ENCODE results near the gene C17orf50.
A peak's percentile ranks its signal among the peaks of the same experiment; 100 is the strongest.

C17orf50 gene

GRCh38 chr17:35742896-35743477 lies 17.7 kb upstream of the C17orf50 start:
- Histone ChIP-seq H3K36me3 (ENCODE audit: low read depth) (no peaks in the 10 kb centered on the region), H3K4me1 (ENCODE audit: insufficient read depth, poor library complexity, severe bottlenecking) (peaks cover 4% of the 10 kb centered on the region), H3K4me3 (ENCODE audit: severe bottlenecking) (no peak overlapping the region), H3K27ac (ENCODE audit: poor library complexity, severe bottlenecking) (no peak overlapping the region), H3K27me3 (ENCODE audit: insufficient read depth, poor library complexity, severe bottlenecking) (peaks cover 33% of the 10 kb centered on the region), H3K9me3 (ENCODE audit: severe bottlenecking) (no peaks in the 10 kb centered on the region)
- DNase-seq (ENCODE audit: low spot score) (no peak), ATAC-seq (ENCODE audit: low read depth) (no peak)
- TF ChIP-seq, protein P1, sequence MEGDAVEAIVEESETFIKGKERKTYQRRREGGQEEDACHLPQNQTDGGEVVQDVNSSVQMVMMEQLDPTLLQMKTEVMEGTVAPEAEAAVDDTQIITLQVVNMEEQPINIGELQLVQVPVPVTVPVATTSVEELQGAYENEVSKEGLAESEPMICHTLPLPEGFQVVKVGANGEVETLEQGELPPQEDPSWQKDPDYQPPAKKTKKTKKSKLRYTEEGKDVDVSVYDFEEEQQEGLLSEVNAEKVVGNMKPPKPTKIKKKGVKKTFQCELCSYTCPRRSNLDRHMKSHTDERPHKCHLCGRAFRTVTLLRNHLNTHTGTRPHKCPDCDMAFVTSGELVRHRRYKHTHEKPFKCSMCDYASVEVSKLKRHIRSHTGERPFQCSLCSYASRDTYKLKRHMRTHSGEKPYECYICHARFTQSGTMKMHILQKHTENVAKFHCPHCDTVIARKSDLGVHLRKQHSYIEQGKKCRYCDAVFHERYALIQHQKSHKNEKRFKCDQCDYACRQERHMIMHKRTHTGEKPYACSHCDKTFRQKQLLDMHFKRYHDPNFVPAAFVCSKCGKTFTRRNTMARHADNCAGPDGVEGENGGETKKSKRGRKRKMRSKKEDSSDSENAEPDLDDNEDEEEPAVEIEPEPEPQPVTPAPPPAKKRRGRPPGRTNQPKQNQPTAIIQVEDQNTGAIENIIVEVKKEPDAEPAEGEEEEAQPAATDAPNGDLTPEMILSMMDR (IDR thresholded peaks at IDR 0.05; ENCODE audit: poor library complexity, severe bottlenecking): no peak

DNA sequence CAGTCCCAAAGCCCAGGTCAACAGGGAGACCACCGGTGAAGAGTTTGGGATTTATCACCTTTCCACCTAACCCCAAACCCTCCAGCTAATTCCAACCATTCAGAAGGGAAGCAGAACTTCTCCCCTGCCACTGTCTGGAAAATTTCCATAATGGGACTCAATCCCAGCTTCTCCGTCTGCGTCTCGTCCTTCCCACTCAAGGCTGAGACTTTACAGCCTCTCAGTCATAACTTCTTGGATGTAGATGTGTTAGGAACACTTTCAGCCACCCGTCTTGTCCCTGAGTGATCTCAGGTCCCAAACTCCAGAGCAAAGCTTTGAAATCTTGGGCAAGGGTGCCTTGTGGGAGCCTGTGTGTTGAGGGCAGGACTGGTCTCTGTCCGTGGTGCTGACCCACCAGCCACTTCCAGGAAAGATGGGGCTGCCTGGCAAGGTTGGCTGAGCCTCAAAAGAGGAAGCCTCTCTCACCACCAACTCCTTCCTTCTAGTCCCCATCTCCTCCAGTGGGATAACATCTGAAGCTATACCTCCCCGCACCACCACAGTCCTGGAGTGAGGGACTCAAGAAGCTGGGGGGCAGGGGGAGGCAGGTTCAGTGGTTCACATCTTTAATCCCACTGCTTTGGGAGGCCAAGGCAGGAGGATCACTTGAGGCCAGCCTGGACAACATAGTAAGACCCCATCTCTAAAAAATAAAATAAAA lies 16.9 kb upstream of the C17orf50 start:
- peaks cover 10% of the 10 kb centered on the region for H3K4me1 ChIP-seq (ENCODE audit: insufficient read depth, poor library complexity, severe bottlenecking)
- TF ChIP-seq, protein P1 (IDR thresholded peaks at IDR 0.05; ENCODE audit: poor library complexity, severe bottlenecking): no peak
- ATAC-seq (ENCODE audit: low read depth) (peak; percentile 12; the same call in 1 of the 3 replicates), DNase-seq (ENCODE audit: low spot score) (no peak)
- H3K27ac ChIP-seq (ENCODE audit: poor library complexity, severe bottlenecking): no peak overlapping the region
- no peaks in the 10 kb centered on the region for H3K36me3 ChIP-seq (ENCODE audit: low read depth)
- no peak overlapping the region for H3K4me3 ChIP-seq (ENCODE audit: severe bottlenecking)
- H3K27me3 ChIP-seq (ENCODE audit: insufficient read depth, poor library complexity, severe bottlenecking): peaks cover 33% of the 10 kb centered on the region
- H3K9me3 ChIP-seq (ENCODE audit: severe bottlenecking): no peaks in the 10 kb centered on the region

GRCh38 chr17:35744830-35745229 lies 15.9 kb upstream of the C17orf50 start:
- ATAC-seq (ENCODE audit: low read depth) (no peak), DNase-seq (ENCODE audit: low spot score) (no peak)
- H3K27ac ChIP-seq (ENCODE audit: poor library complexity, severe bottlenecking): no peak overlapping the region
- no peaks in the 10 kb centered on the region for H3K9me3 ChIP-seq (ENCODE audit: severe bottlenecking)
- H3K27me3 ChIP-seq (ENCODE audit: insufficient read depth, poor library complexity, severe bottlenecking): peaks cover 32% of the 10 kb centered on the region
- no peak overlapping the region for H3K4me3 ChIP-seq (ENCODE audit: severe bottlenecking)
- H3K36me3 ChIP-seq (ENCODE audit: low read depth): no peaks in the 10 kb centered on the region
- TF ChIP-seq, protein P1 (IDR thresholded peaks at IDR 0.05; ENCODE audit: poor library complexity, severe bottlenecking): no peak
- peaks cover 10% of the 10 kb centered on the region for H3K4me1 ChIP-seq (ENCODE audit: insufficient read depth, poor library complexity, severe bottlenecking)

DNA sequence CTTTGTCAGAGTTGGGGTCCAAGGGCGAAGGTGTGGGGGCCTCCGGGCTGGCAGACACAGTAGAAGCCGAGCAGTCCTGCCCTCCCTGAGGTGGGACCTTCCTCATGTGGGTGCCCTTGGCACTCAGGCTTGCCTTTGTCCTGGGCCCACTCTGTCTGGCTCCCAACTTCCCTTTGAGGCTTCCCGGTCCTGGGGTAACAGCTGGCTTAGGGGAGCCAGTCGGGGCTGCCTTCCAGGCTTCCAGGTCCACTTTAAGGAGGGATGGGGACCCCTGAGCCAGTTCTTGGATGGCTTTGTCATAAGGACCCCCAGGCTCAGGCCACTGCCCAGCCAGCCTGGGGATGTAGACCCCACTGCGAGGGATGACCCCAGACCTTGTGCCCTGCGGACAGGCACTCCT lies 15.4 kb upstream of the C17orf50 start:
- H3K36me3 ChIP-seq (ENCODE audit: low read depth): no peaks in the 10 kb centered on the region
- H3K9me3 ChIP-seq (ENCODE audit: severe bottlenecking): no peaks in the 10 kb centered on the region
- no peak overlapping the region for H3K27ac ChIP-seq (ENCODE audit: poor library complexity, severe bottlenecking)
- ATAC-seq (ENCODE audit: low read depth): no peak
- H3K4me1 ChIP-seq (ENCODE audit: insufficient read depth, poor library complexity, severe bottlenecking): peaks cover 10% of the 10 kb centered on the region
- H3K27me3 ChIP-seq (ENCODE audit: insufficient read depth, poor library complexity, severe bottlenecking): peaks cover 28% of the 10 kb centered on the region
- no peak overlapping the region for H3K4me3 ChIP-seq (ENCODE audit: severe bottlenecking)
- DNase-seq (ENCODE audit: low spot score): no peak
- TF ChIP-seq, protein P1 (IDR thresholded peaks at IDR 0.05; ENCODE audit: poor library complexity, severe bottlenecking): no peak
